Choroid plexus epithelial cell (primary cell): Measurements from ENCODE around the gene U2AF1.
"Not testable (repeated sequence)": the region's sequence is repeated elsewhere in the genome, so short reads cannot be mapped to it uniquely, and the experiment has no call there.

Source experiments
- DNase-seq: peaks from one replicate; pipeline ENCODE4 v3.0.0-alpha.2; 2010; ENCODE audit warnings: low read depth
- H3K4me3 ChIP-seq: 2 replicates; pipeline ENCODE4 v1.5.1; 2011; ENCODE audit warnings: low read depth, mild to moderate bottlenecking, control low read depth, low read length, moderate library complexity

The U2AF1 gene

GRCh38 chr21:43044547-43044946, 62.8 kb downstream of the U2AF1 start:
- not testable (repeated sequence) for H3K4me3 ChIP-seq, DNase-seq

GRCh38 chr21:43043291-43043690, 64.1 kb downstream of the U2AF1 start:
- not testable (repeated sequence) for H3K4me3 ChIP-seq, DNase-seq
